Fibroblast of lung (primary cell): ENCODE measurements around the gene CARMIL1. TPM values are rescaled to one million over a fixed set of nuclear protein-coding genes. Genes with fewer than 3 reads are reported as not detected.

Experiments used
- DNase-seq, 2 donors: peaks; one replicate each; pipeline versions ENCODE4 v3.0.0 to v3.0.0-alpha.2; 2010; ENCODE audit warnings: low read depth in 2 of 2
- H2AFZ ChIP-seq: 2 replicates; pipeline ENCODE4 v1.5.1; 2012; ENCODE audit warnings: low read length, control low read depth, inconsistent platforms
- H3K27ac ChIP-seq: 2 replicates; pipeline ENCODE4 v1.5.1; 2011; ENCODE audit warnings: low read length, control low read depth; ENCODE audit not compliant: insufficient read depth
- H3K27me3 ChIP-seq: 2 replicates; pipeline ENCODE4 v1.5.1; 2011; ENCODE audit warnings: mild to moderate bottlenecking, low read length; ENCODE audit not compliant: control insufficient read depth, insufficient read depth
- H3K36me3 ChIP-seq: 2 replicates; pipeline ENCODE4 v1.5.1; 2011; ENCODE audit warnings: low read length; ENCODE audit not compliant: control insufficient read depth, insufficient read depth
- H3K4me1 ChIP-seq: 2 replicates; pipeline ENCODE4 v1.5.1; 2011; ENCODE audit warnings: low read length; ENCODE audit not compliant: control insufficient read depth, insufficient read depth; ENCODE audit errors: extremely low read depth
- H3K4me2 ChIP-seq: 2 replicates; pipeline ENCODE4 v1.5.1; 2011; ENCODE audit warnings: low read length, control low read depth; ENCODE audit not compliant: insufficient read depth; ENCODE audit errors: extremely low read depth
- H3K4me3 ChIP-seq, 4 experiments: fragments of 200-600 bp in 1 of 4; sonication (generic) in 1 of 4; replicated peaks in 1 of 4; 2 replicates each; pipeline ENCODE4 v1.5.1; 2011 to 2016; ENCODE audit warnings: low read length in 4 of 4, low read depth in 3 of 4, mild to moderate bottlenecking in 3 of 4, control low read depth in 2 of 4, inconsistent platforms in 1 of 4, mixed read lengths in 1 of 4; ENCODE audit not compliant: insufficient read depth in 1 of 4; ENCODE audit errors: control extremely low read depth in 1 of 4
- H3K79me2 ChIP-seq: 2 replicates; pipeline ENCODE4 v1.5.1; 2012; ENCODE audit warnings: mild to moderate bottlenecking, low read length, inconsistent platforms; ENCODE audit not compliant: control insufficient read depth, insufficient read depth
- H3K9ac ChIP-seq: 2 replicates; pipeline ENCODE4 v1.5.1; 2011; ENCODE audit warnings: mild to moderate bottlenecking, low read length, control low read depth; ENCODE audit not compliant: insufficient read depth
- H3K9me3 ChIP-seq: 2 replicates; pipeline ENCODE4 v1.5.1; 2012; ENCODE audit warnings: low read depth, low read length; ENCODE audit not compliant: control insufficient read depth, insufficient read depth
- H4K20me1 ChIP-seq: 2 replicates; pipeline ENCODE4 v1.5.1; 2011; ENCODE audit warnings: low read length; ENCODE audit not compliant: control insufficient read depth, insufficient read depth; ENCODE audit errors: extremely low read depth
- CTCF ChIP-seq, 2 donors: IDR thresholded peaks in 1 of 2; conservative IDR thresholded peaks in 1 of 2; 1 replicate in 1 of 2; 2 replicates in 1 of 2; pipeline ENCODE4 v1.5.1; 2011 to 2012; ENCODE audit warnings: low read length in 2 of 2, control low read depth in 1 of 2, inconsistent platforms in 1 of 2, low read depth in 1 of 2, mild to moderate bottlenecking in 1 of 2
- EZH2 ChIP-seq: IDR thresholded peaks from 2 replicates; pipeline ENCODE4 v1.5.1; 2012; ENCODE audit warnings: low read length, control low read depth, mild to moderate bottlenecking; ENCODE audit errors: missing control alignments
- polyA plus RNA-seq, 2 donors: library from polyadenylated mRNA; depleted of rRNA in 1 of 2; stranded (reverse) in 1 of 2; unstranded in 1 of 2; fragments of >200 nt; gene quantifications; 2 replicates each; pipeline ENCODE4 v1.2.1, GENCODE V29; 2011 to 2012; ENCODE audit warnings: missing spikeins in 1 of 2
- total RNA-seq: library from RNA; depleted of rRNA; stranded (reverse); fragments of >200 nt; gene quantifications from 2 replicates; pipeline ENCODE4 v1.2.1, GENCODE V29; 2014

CARMIL1 gene
- total and polyA plus RNA-seq, 2 donors (not counting 1 experiment from before 2014, with no cell fraction given), result 10.2 to 12.5 TPM

- Histone ChIP-seq H4K20me1 (no peaks in the 10 kb centered on the region), H3K79me2 (no peaks in the 10 kb centered on the region), H3K27ac (no peak overlapping the region), H3K4me1 (no peaks in the 10 kb centered on the region), H3K36me3 (no peaks in the 10 kb centered on the region), H2AFZ (no peak overlapping the region), H3K9ac (no peak overlapping the region), H3K27me3 (no peaks in the 10 kb centered on the region), H3K4me3 (no peak overlapping the region), H3K4me2 (no peak overlapping the region), H3K9me3 (no peaks in the 10 kb centered on the region)
- TF ChIP-seq CTCF (conservative IDR thresholded peaks at IDR 0.05 in 1 of 2, IDR thresholded peaks at IDR 0.05 in 1 of 2; ENCODE audit: low read depth in 1 of 2, low read length in 2 of 2) (no peak), EZH2 (no peak)
- no peak for DNase-seq
Observed at GRCh38 chr6:25640891-25641290, 361.7 kb downstream of the CARMIL1 start.

- no peaks in the 10 kb centered on the region for H3K9me3 ChIP-seq
- no peak overlapping the region for H2AFZ ChIP-seq
- H3K27ac ChIP-seq, result no peak overlapping the region
- H3K4me3 ChIP-seq, result no peak overlapping the region
- TF ChIP-seq EZH2 (no peak), CTCF (conservative IDR thresholded peaks at IDR 0.05 in 1 of 2, IDR thresholded peaks at IDR 0.05 in 1 of 2; ENCODE audit: low read depth in 1 of 2, low read length in 2 of 2) (no peak)
- no peak for DNase-seq
- H3K36me3 ChIP-seq, result no peaks in the 10 kb centered on the region
- no peaks in the 10 kb centered on the region for H4K20me1 ChIP-seq
- no peaks in the 10 kb centered on the region for H3K79me2 ChIP-seq
- no peaks in the 10 kb centered on the region for H3K4me1 ChIP-seq
- no peak overlapping the region for H3K9ac ChIP-seq
- no peaks in the 10 kb centered on the region for H3K27me3 ChIP-seq
- no peak overlapping the region for H3K4me2 ChIP-seq
Observed at GRCh38 chr6:25641377-25641776, 362.2 kb downstream of the CARMIL1 start.

GRCh38 chr6:25641940-25642666 lies 362.9 kb downstream of the CARMIL1 start:
- DNase-seq, result no peak
- Histone ChIP-seq H2AFZ (no peak overlapping the region), H3K4me1 (no peaks in the 10 kb centered on the region), H3K79me2 (no peaks in the 10 kb centered on the region), H3K4me3 (no peak overlapping the region), H3K9ac (no peak overlapping the region), H4K20me1 (no peaks in the 10 kb centered on the region), H3K36me3 (no peaks in the 10 kb centered on the region), H3K9me3 (no peaks in the 10 kb centered on the region), H3K27ac (no peak overlapping the region), H3K27me3 (no peaks in the 10 kb centered on the region), H3K4me2 (no peak overlapping the region)
- TF ChIP-seq EZH2 (no peak), CTCF (conservative IDR thresholded peaks at IDR 0.05 in 1 of 2, IDR thresholded peaks at IDR 0.05 in 1 of 2; ENCODE audit: low read depth in 1 of 2, low read length in 2 of 2) (no peak)
